ENCODE data around the gene C1orf105. TPM values are rescaled to one million over a fixed set of nuclear protein-coding genes. Genes with fewer than 3 reads are reported as not detected.

Gene C1orf105
- polyA plus RNA-seq, 1 donor (not counting 4 experiments of a cell fraction or from before 2014, with no cell fraction given) = not detected

DNA sequence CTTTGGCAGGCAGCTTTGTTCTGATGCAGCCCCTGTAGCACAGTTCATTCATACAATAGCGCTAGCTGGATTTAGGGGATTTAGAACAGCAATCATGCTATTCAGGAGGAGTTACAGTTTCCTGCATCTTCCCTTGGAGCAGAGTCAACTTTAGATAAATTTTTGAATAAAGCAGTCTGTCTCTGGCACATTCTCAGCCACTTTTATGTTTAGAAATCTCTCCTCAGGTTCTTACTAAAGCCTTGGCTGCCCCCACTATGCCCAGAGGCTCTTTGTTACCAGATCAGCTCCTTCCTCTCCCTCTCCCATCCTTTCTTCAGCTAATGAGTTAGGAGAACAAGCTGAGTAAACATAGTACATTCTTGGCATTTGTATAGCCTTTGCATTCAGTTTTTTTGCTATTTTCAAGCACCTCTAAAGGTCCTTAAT, 40.4 kb downstream of the C1orf105 start:
- Histone ChIP-seq H3K27ac (ENCODE audit: control insufficient read depth, insufficient read depth, low read length) (no peak overlapping the region), H3K9ac (ENCODE audit: control insufficient read depth, extremely low read depth, insufficient read depth, low read length) (no peak overlapping the region), H2AFZ (ENCODE audit: control insufficient read depth, low read length) (no peak overlapping the region), H4K20me1 (ENCODE audit: control insufficient read depth, extremely low read depth, insufficient read depth, low read length) (no peaks in the 10 kb centered on the region), H3K27me3 (ENCODE audit: control insufficient read depth, extremely low read depth, insufficient read depth, low read length) (no peaks in the 10 kb centered on the region), H3K79me2 (ENCODE audit: control insufficient read depth, insufficient read depth, low read length) (no peaks in the 10 kb centered on the region), H3K9me1 (ENCODE audit: control insufficient read depth, extremely low read depth, insufficient read depth, low read length) (no peaks in the 10 kb centered on the region), H3K4me3 (ENCODE audit: control insufficient read depth in 2 of 3, extremely low read depth in 1 of 3, insufficient read depth in 2 of 3, low read depth in 1 of 3, low read length in 3 of 3) (no peak overlapping the region), H3K36me3 (ENCODE audit: control insufficient read depth in 2 of 2, extremely low read depth in 1 of 2, insufficient read depth in 2 of 2, low read length in 2 of 2) (no peaks in the 10 kb centered on the region), H3K9me3 (ENCODE audit: control insufficient read depth, low read depth, low read length) (no peaks in the 10 kb centered on the region), H3K4me1 (ENCODE audit: control insufficient read depth, extremely low read depth, insufficient read depth, low read length) (peaks cover 10% of the 10 kb centered on the region), H3K4me2 (ENCODE audit: control insufficient read depth, extremely low read depth, insufficient read depth, low read depth, low read length) (no peak overlapping the region)
- DNase-seq (ENCODE audit: low read depth, low spot score) (no peak), FAIRE-seq (no peak)
- TF ChIP-seq, protein P1, sequence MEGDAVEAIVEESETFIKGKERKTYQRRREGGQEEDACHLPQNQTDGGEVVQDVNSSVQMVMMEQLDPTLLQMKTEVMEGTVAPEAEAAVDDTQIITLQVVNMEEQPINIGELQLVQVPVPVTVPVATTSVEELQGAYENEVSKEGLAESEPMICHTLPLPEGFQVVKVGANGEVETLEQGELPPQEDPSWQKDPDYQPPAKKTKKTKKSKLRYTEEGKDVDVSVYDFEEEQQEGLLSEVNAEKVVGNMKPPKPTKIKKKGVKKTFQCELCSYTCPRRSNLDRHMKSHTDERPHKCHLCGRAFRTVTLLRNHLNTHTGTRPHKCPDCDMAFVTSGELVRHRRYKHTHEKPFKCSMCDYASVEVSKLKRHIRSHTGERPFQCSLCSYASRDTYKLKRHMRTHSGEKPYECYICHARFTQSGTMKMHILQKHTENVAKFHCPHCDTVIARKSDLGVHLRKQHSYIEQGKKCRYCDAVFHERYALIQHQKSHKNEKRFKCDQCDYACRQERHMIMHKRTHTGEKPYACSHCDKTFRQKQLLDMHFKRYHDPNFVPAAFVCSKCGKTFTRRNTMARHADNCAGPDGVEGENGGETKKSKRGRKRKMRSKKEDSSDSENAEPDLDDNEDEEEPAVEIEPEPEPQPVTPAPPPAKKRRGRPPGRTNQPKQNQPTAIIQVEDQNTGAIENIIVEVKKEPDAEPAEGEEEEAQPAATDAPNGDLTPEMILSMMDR (optimal IDR thresholded peaks at IDR 0.05 in 1 of 3, IDR thresholded peaks at IDR 0.05 in 1 of 3, conservative IDR thresholded peaks at IDR 0.05 in 1 of 3; ENCODE audit: extremely low read depth in 1 of 3, insufficient read depth in 2 of 3, low read length in 3 of 3) = no peak
- no peak for TF ChIP-seq EZH2 (IDR thresholded peaks at IDR 0.05; ENCODE audit: low read length)
- dilution Hi-C loops (cut with MboI; ENCODE audit: extremely low pct_ligation_motif_present, low sequenced_read_pairs) = no loop called here

DNA sequence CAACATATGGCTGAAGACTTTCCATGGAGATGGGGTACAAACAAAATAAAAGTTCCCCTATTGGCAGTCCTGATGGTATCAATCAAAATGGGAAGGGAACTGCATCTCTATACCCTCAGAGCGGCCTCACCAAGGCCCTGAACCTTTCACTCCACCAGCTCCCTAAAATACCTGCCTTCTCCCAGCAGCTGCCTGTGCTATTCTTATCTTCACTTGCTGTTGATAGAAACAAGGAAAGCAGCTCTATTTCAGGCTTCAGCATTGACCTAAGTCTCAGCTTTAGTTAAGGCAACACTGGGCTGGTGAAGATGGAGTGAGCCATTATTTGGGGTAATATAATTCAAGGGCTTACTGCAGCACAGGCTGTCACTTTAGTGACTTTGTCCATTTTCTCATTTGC, 45.1 kb downstream of the C1orf105 start:
- Histone ChIP-seq H3K9ac (ENCODE audit: control insufficient read depth, extremely low read depth, insufficient read depth, low read length) (no peak overlapping the region), H3K36me3 (ENCODE audit: control insufficient read depth in 2 of 2, extremely low read depth in 1 of 2, insufficient read depth in 2 of 2, low read length in 2 of 2) (no peaks in the 10 kb centered on the region), H3K9me1 (ENCODE audit: control insufficient read depth, extremely low read depth, insufficient read depth, low read length) (no peaks in the 10 kb centered on the region), H2AFZ (ENCODE audit: control insufficient read depth, low read length) (no peak overlapping the region), H3K4me3 (ENCODE audit: control insufficient read depth in 2 of 3, extremely low read depth in 1 of 3, insufficient read depth in 2 of 3, low read depth in 1 of 3, low read length in 3 of 3) (no peak overlapping the region), H3K9me3 (ENCODE audit: control insufficient read depth, low read depth, low read length) (no peaks in the 10 kb centered on the region), H3K27ac (ENCODE audit: control insufficient read depth, insufficient read depth, low read length) (no peak overlapping the region), H3K79me2 (ENCODE audit: control insufficient read depth, insufficient read depth, low read length) (no peaks in the 10 kb centered on the region), H3K4me2 (ENCODE audit: control insufficient read depth, extremely low read depth, insufficient read depth, low read depth, low read length) (no peak overlapping the region), H4K20me1 (ENCODE audit: control insufficient read depth, extremely low read depth, insufficient read depth, low read length) (no peaks in the 10 kb centered on the region), H3K27me3 (ENCODE audit: control insufficient read depth, extremely low read depth, insufficient read depth, low read length) (no peaks in the 10 kb centered on the region), H3K4me1 (ENCODE audit: control insufficient read depth, extremely low read depth, insufficient read depth, low read length) (peaks cover 25% of the 10 kb centered on the region)
- TF ChIP-seq, protein P1 (optimal IDR thresholded peaks at IDR 0.05 in 1 of 3, IDR thresholded peaks at IDR 0.05 in 1 of 3, conservative IDR thresholded peaks at IDR 0.05 in 1 of 3; ENCODE audit: extremely low read depth in 1 of 3, insufficient read depth in 2 of 3, low read length in 3 of 3) = no peak
- no peak for TF ChIP-seq EZH2 (IDR thresholded peaks at IDR 0.05; ENCODE audit: low read length)
- FAIRE-seq = no peak
- dilution Hi-C loops (cut with MboI; ENCODE audit: extremely low pct_ligation_motif_present, low sequenced_read_pairs) = no loop called here
- no peak for DNase-seq (ENCODE audit: low read depth, low spot score)

Measured in keratinocyte (primary cell).